Stimulated activated CD8-positive, alpha-beta memory T cell treated with anti-CD3 and anti-CD28 coated beads, Interleukin-2, amount 100 ng/mL, for 1 hour (primary cell): ENCODE data around the gene SLC7A9.
"Not testable (repeated sequence)": the region's sequence is repeated elsewhere in the genome, so short reads cannot be mapped to it uniquely, and the experiment has no call there.

Experiments
- DNase-seq, 2 donors: peaks; one replicate each; pipeline ENCODE4 v3.0.0-alpha.2; 2020; ENCODE audit warnings: low read depth in 2 of 2

SLC7A9 gene

DNA sequence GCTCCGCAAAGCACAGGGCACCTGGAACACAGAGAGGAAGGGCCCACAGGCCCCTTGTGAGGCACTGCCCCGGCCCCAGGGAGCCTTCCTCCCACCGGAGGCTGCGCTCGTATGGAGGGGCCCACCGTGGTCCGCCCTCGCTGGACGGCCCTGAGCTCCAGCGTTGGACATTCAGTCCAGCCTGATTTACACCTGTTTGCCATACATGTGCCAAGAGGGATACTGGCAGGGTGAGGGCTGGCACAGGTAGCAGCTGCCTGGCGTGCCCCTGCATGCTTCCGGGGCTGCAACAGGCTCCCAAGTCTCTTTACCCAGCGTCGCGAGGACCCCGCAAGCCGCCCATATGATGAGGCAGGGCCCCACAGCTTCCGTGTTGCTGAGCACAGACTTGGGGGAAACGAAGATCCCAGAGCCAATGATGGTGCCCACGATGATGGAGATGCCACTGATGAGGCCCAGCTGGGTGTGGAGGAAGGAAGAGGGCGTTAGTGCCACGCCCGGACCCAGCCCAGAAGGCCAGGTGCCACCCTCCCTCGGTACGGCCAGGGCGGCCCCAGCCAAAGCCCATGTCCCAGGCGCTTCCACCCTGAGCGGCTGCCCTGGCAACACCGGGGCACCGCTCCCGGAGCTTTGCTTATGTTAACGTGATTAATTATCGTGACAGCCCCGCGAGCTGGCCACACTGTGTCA, 5.1 kb downstream of the SLC7A9 start:
- no peak for DNase-seq

- DNase-seq, result no peak
Observed at GRCh38 chr19:32863841-32864240, 5.7 kb downstream of the SLC7A9 start.

GRCh38 chr19:32863301-32863700, 6.3 kb downstream of the SLC7A9 start:
- DNase-seq, result no peak

- DNase-seq, result no peak
Observed at GRCh38 chr19:32862741-32863140, 6.8 kb downstream of the SLC7A9 start.

DNA sequence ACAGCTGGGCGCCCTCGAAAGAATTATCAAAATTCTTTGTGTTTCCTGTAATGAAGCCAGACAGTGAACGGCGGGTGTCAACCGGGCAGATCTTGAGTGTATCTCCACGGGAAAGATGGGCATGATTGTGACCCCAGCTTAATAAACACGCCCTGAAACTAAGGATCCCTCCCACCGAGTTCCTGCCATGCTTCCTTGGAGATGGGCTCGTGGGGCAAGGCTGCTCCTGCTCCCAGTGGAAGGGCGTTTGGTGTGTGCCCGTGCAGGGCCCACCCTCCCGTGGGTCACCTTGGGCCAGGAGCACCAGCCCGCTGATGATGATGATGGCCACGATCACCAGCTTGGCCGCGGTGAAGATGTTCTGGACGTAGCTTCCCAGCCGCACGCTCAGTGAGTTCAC, 7.4 kb downstream of the SLC7A9 start:
- DNase-seq, result no peak

DNA sequence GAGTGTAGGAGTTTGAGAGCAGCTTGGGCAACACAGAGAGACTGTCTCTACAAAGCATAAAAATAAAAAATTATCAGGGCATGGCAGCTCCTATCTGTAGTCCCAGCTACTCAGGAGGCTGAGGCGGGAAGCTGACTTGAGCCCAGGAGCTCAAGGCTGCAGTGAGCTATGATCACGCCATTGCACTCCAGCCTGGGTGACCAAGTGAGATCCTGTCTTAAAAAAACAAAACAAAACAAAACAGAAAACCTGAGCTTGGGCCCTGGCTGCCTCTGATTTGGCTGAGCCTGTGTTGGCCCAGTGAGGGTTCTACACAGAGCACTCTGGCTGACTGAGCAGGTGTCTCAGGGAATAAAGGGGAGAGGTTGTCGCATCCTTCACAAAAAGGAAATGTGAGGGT, 8.0 kb downstream of the SLC7A9 start:
- no peak for DNase-seq

DNA sequence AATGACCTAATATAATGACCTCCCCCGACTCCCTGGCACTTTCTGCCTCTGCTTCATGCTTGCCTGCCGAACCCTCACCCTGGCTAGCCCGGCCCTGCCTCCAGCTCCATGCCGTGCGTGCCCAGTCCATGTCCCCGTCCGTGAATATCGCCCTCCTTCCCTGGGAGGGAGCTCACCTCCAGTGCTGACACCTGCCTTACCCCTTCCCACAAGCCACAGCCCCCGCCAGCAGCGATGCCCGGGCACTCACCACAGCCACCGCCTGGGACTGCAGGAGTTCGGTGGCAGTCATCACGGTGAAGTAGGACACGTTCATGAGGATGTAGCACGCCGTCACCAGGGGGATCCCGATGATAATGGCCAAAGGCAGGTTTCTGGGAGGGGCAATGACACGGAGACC, 10.0 kb downstream of the SLC7A9 start:
- DNase-seq, result no peak

GRCh38 chr19:32858559-32858958, 11.0 kb downstream of the SLC7A9 start:
- DNase-seq, result no peak

- DNase-seq, result no peak
Observed at GRCh38 chr19:32858155-32858554, 11.4 kb downstream of the SLC7A9 start.

GRCh38 chr19:32857584-32857983, 12.0 kb downstream of the SLC7A9 start:
- no peak for DNase-seq

- DNase-seq, result not testable (repeated sequence)
Observed at GRCh38 chr19:32856818-32857217, 12.7 kb downstream of the SLC7A9 start.

DNA sequence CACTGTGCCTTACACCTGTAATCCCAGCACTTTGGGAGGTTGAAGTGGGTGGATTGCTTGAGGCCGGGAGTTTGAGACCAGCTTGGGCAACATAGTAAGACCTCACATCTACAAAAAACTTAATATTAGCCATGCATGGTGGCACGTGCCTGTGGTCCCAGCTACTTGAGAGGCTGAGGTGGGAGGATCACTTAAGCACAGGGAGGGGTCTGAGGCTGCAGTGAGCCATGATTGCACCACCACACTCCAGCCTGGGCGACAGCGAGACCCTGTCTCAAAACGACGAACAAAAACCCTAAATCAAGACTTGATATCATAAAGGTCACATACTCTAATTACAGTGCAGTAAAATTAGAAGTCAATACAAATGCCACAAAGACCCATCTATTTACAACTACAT, 17.4 kb downstream of the SLC7A9 start:
- no peak for DNase-seq

DNA sequence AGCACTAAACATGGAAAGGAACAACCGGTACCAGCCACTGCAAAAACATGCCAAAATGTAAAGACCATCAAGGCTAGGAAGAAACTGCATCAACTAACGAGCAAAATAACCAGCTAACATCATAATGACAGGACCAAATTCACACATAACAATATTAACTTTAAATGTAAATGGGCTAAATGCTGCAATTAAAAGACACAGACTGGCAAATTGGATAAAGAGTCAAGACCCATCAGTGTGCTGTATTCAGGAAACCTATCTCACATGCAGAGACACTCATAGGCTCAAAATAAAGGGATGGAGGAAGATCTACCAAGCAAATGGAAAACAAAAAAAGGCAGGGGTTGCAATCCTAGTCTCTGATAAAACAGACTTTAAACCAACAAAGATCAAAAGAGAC, 21.5 kb downstream of the SLC7A9 start:
- DNase-seq, result not testable (repeated sequence)

- no peak for DNase-seq
Observed at GRCh38 chr19:32843716-32844245, 25.8 kb downstream of the SLC7A9 start.

DNA sequence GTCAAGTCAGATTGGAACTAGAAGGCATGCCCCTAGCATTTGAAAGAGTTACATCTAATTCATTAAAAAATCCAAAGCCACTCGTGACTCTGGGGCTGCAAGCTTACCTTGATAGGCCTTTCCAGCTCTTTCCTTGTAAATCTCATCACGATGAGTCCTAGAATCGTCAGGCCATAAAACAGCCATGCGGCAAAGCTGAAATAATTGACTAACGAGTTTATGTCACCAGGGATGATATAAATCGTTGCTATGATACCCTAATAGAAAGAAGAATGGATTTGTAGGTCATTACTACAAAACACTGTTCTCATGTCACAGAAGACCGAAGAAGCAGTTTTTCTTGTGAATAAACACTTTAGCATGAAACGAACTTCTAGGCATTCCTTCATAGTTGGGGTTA, 27.5 kb downstream of the SLC7A9 start:
- DNase-seq, result no peak

GRCh38 chr19:32837531-32837930, 32.0 kb downstream of the SLC7A9 start:
- DNase-seq, result no peak

- DNase-seq, result not testable (repeated sequence)
Observed at GRCh38 chr19:32833388-32833787, 36.2 kb downstream of the SLC7A9 start.

DNA sequence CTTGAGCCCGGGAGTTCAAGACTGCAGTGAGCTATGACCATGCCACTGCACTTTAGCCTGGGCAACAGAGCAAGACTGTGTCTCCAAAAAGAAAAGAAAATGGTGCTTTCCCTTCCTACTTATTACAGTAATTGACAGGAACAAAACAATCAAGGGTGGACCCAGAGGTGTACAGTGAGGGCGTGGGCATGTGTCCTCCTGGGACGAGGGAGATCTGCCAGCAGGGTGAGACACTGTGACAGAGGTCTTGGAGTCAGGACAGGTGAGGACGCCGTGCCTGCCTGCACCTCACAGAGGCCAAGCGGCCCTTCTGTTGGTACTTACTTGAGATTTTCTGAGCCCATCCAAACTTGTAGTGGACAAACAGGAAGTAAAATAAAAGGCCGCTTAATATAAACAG, 36.7 kb downstream of the SLC7A9 start:
- DNase-seq, result not testable (repeated sequence)

DNA sequence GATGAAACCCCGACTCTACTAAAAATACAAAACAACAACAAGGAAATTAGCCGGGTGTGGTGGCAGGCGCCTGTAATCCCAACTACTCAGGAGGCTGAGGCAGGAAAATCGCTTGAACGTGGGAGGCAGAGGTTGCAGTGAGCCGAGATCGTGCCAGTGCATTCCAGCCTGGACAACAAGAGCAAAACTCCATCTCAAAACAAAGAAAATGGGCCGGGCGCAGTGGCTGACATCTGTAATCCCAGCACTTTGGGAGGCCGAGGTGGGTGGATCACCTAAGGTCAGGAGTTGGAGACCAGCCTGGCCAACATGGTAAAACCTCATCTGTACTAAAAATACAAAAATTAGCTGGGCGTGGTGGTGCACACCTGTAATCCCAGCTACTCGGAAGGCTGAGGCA, 37.5 kb downstream of the SLC7A9 start:
- not testable (repeated sequence) for DNase-seq

DNA sequence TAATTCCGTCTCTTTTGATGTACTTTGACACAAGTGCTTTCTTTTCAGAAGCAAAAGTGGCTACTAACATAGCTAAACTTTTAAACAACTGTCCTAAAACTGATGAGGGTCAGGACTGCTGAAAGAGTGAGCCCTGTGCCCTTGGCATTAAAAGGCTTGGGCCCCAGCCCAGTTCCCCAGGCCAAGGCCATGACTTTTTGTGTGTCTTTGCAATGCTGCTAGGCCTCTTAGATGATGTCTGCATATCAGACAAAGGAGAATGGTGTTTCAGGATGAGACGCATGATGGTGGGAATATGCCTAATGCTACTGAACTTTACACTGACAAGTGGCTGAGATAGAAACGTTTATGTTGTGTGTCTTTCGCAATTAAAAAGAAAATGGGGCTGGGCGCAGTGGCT, 38.0 kb downstream of the SLC7A9 start:
- DNase-seq, result no peak

DNA sequence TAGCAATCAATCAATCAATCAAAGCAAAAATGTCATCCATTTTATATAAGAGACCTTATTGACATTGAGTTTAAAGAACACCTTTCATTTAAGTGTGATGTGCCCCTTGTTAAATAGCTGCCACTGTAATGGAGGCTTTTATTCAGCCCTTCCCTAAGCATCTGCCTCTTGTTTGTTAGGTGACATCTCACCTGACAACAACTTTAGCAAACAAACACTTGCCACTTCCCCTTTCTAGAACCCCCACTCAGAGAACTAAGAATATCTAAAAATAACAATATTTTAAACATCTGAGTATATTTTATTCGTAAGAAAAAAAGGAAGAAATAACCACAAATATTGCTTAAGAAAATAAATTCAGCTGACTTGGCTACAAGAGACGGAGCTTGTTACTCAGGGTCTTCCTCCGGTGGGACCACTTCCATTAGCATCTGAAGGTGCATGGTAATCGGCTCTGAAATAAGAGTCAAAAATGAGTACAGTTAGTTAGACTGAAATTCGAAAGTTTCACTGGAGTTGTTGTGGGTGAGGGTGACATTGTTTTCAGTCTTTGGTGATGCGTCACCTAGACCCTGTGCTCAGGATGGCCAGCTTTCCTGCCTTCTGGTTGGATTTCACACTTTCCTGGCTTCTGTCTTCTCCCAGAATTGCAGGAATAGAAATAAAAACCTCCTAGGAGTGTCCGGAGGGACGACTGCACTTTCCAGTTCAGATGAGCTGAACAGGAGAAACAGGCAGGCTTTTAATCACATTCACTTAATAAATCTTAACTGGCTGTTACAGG, 39.1 kb downstream of the SLC7A9 start:
- no peak for DNase-seq

DNA sequence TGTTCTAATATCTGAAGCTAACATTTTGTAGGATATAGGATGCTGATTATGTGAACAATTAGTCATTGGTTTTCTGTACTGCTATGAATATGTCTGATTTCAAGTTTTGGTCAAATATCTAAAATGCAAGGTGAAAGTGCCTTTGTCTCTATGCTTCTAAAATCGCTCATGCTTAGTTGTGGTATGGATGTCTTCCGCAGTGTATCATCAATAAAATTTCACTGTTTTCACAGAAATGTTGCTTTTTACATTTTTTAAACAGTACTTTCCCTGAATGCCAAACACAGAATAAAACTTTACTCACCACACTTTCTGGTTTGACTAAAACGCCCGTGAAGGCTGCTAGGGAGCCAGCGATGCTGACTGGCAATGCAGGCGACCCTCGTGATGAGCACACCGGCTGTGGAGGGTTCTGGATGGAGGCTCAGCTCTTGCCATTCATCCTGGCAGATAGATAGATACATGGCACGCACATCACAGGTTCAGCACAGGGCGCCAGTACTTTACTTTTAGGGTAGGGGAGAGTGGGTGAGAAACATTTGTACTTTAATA, 40.1 kb downstream of the SLC7A9 start:
- DNase-seq, result no peak
